T47D (cell line): ENCODE measurements around the gene GOLM1.

Source experiments
- DNase-seq, 2 experiments: peaks; one replicate each; pipeline versions ENCODE4 v3.0.0 to v3.0.0-alpha.2; 2011 to 2012; ENCODE audit warnings: low read depth in 1 of 2, low spot score in 1 of 2
- JUND ChIP-seq: IDR thresholded peaks from 2 replicates; pipeline ENCODE4 v1.6.1; 2012; ENCODE audit warnings: low read depth
- in situ Hi-C: cut with HindIII; loops from 2 replicates; pipeline ENCODE4 v1.10.0; 2016; ENCODE audit warnings: low sequenced_read_pairs, low pct_unique_long_range_greater_than_20kb

GOLM1 gene

GRCh38 chr9:86034863-86035734, 64.3 kb downstream of the GOLM1 start:
- no peak for TF ChIP-seq JUND
- DNase-seq, result peak; percentile 21 to 61
- in situ Hi-C loops, result no loop called here

GRCh38 chr9:86027767-86028166, 71.6 kb downstream of the GOLM1 start:
- in situ Hi-C loops, result no loop called here
- DNase-seq, result no peak
- TF ChIP-seq JUND, result no peak

GRCh38 chr9:86022687-86023266, 76.6 kb downstream of the GOLM1 start:
- in situ Hi-C loops, result no loop called here

GRCh38 chr9:86021166-86021565, 78.2 kb downstream of the GOLM1 start:
- in situ Hi-C loops, result no loop called here
- DNase-seq, result no peak
- TF ChIP-seq JUND, result no peak

More at GRCh38 chr9:86022687-86023266, 76.6 kb downstream of the GOLM1 start:
- TF ChIP-seq JUND, result no peak
- DNase-seq, result no peak

DNA sequence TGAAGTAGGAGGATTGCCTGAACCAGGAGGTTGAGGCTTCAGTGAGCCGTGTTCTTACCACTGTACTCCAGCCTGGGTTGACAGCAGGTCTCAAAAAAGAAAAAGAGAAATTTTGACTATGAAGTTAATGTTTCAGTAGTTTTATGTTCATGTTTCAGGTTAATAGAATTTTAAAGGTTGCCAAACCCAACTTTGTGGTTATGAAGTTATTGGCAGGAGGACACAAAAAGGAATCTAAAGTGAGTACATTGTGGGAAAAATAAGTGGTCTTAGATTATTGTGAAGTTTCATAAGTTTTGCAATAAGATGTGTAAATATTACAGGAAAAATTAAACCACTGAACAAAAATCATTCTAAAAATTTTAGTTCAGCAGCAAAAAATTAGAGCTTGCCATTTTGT, 78.6 kb downstream of the GOLM1 start:
- in situ Hi-C loops, result no loop called here
- TF ChIP-seq JUND, result no peak
- DNase-seq, result no peak

DNA sequence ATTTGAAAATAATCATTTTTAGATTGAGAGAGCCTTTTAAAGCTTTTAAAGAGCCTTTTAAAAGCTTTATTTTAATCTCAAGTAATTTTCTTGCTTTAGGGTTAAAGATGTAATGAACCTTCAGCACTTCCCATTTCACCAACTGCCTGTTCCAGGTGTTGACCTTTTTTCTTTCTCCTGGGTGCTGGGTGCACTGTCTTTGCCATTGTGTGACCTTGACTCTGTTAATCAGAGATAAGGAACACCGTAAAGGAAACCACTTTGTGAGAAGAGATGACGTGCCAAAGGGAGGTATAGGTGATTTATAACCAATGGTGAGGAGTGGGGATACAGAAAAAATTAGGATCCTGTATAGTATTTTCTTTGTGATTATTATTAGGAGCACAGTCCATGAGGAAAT, 90.2 kb downstream of the GOLM1 start:
- no peak for DNase-seq
- TF ChIP-seq JUND, result no peak
- in situ Hi-C loops, result no loop called here

DNA sequence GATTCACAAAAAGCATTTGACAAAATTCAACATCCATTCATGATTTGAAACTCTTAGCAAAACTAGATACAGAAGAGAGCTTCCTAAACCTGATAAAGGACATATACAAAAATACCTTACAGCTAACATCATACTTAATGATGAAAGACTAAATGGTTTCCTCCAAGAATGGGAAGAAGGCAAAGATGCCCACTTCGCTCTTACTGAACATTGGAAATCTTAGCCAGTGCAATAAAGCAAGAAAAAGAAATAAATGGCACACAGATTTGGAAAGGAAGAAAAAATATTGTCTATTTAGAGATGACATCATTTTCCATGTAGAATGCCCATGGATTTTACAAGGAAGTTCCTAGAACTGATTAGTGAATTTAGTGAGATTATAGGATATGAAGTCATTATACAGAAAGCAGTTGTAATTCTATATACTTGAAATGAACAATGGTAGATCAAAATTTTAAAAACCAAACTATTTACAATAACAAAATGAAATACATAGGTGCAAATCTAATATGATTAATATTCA, 94.0 kb downstream of the GOLM1 start:
- no peak for TF ChIP-seq JUND
- DNase-seq, result no peak
- in situ Hi-C loops, result no loop called here

DNA sequence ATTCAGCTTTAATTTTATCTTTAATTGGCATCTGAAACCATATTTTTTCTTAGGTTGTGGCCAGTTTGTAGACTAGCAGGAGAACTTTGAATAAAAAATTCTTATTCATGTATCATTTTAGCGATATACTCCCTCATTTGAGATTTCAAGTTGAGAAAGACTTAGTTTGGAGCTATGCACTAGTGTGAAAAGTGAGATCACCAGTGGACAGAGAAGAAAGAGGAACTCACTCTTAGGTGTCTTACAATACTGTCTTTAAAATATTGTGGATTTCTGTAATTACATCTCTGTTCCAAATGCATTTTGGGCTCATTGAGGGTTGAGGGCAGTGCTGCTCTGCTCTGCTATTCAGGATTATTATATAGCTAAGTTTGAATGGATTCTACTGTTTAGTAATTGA, 103.8 kb downstream of the GOLM1 start:
- TF ChIP-seq JUND, result no peak
- in situ Hi-C loops, result no loop called here
- DNase-seq, result no peak

DNA sequence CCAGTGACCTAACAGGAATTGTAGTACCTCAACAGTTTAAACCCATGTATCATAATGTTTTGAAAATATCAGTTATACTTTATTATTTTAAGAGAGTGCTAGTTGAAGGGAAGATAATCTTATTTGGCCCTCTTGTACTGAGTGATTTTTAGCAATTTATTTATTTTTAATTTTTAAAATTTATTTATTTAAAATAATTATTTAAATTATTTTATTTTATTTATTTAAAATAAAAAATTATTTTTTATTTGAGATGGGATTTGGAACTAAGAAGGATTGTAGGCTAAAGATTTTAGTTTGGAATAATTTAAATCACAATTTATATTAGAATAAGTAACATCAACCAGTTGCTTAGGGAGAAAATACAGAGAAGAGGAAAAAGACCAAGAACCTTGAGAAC, 104.3 kb downstream of the GOLM1 start:
- no peak for TF ChIP-seq JUND
- in situ Hi-C loops, result no loop called here
- no peak for DNase-seq

DNA sequence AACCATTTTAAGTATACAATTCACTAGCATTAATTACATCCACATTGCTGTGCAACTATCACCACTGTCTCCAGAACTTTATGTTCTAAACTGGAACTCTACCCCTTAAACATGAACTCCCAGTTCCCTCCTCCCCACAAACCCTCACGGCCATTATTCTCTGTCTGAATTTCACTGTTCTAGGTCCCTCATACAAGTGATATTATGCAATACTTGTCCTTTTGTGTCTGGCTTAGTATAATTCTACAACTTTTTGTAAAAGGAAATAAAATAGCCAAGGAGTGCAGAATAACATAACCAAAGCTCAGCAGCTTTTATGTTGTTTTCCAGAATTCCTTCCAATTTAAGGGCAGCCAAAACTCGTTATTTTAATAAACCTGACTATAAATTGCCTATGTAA, 105.2 kb downstream of the GOLM1 start:
- no peak for TF ChIP-seq JUND
- in situ Hi-C loops, result no loop called here
- DNase-seq, result no peak

DNA sequence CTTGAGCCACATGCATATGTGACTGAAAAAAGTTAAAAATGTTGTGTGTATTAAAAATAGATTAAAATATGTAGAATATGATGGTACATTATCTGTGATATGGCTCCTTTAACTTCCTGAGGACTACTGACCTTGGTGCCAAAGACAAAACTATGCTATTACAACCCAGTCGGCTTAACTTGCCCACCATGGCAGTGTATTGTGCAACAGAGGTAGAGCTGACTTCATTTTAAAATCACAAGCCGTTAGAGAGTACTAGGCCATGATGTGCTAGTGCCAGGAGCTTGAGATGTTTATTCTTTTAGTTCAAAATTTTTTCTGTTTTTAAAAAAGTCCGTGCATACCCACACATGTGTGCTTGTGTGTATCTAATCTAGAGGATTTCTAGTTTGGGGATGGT, 112.1 kb downstream of the GOLM1 start:
- in situ Hi-C loops, result no loop called here
- no peak for TF ChIP-seq JUND
- DNase-seq, result no peak

- no peak for DNase-seq
- in situ Hi-C loops, result no loop called here
- TF ChIP-seq JUND, result no peak
Observed at GRCh38 chr9:85984457-85984856, 114.9 kb downstream of the GOLM1 start.

GRCh38 chr9:85981369-85981768, 118.0 kb downstream of the GOLM1 start:
- no peak for DNase-seq
- in situ Hi-C loops, result no loop called here
- TF ChIP-seq JUND, result no peak
